GM19351 (cell line): ENCODE results near the gene LBP.
"Not testable (repeated sequence)": the region's sequence is repeated elsewhere in the genome, so short reads cannot be mapped to it uniquely, and the experiment has no call there.

Source experiments
- ATAC-seq: cut with Tn5 transposase; IDR thresholded peaks from one replicate; pipeline ENCODE4 v1.9.1; 2021; ENCODE audit warnings: mild to moderate bottlenecking, moderate library complexity; ENCODE audit not compliant: unreplicated experiment

The LBP gene

GRCh38 chr20:38392356-38392755 is 46.1 kb downstream of the LBP start:
- no peak for ATAC-seq

GRCh38 chr20:38393259-38393658 is 47.0 kb downstream of the LBP start:
- ATAC-seq: no peak

- no peak for ATAC-seq
Measured at GRCh38 chr20:38395165-38395564, 48.9 kb downstream of the LBP start.

GRCh38 chr20:38395751-38396395 is 49.6 kb downstream of the LBP start:
- ATAC-seq: not testable (repeated sequence)

GRCh38 chr20:38402089-38402488 is 55.8 kb downstream of the LBP start:
- ATAC-seq: no peak

GRCh38 chr20:38402816-38403215 is 56.5 kb downstream of the LBP start:
- ATAC-seq: no peak

- no peak for ATAC-seq
Measured at GRCh38 chr20:38404016-38404415, 57.7 kb downstream of the LBP start.

- no peak for ATAC-seq
Measured at GRCh38 chr20:38405132-38405531, 58.9 kb downstream of the LBP start.

GRCh38 chr20:38406476-38406875 is 60.2 kb downstream of the LBP start:
- ATAC-seq: no peak

- ATAC-seq: no peak
Measured at GRCh38 chr20:38407321-38407720, 61.0 kb downstream of the LBP start.

GRCh38 chr20:38407822-38408221 is 61.5 kb downstream of the LBP start:
- ATAC-seq: not testable (repeated sequence)

- no peak for ATAC-seq
Measured at GRCh38 chr20:38412877-38413577, 66.7 kb downstream of the LBP start.

- no peak for ATAC-seq
Measured at GRCh38 chr20:38414769-38415450, 68.6 kb downstream of the LBP start.

GRCh38 chr20:38418509-38419204 is 72.4 kb downstream of the LBP start:
- no peak for ATAC-seq

- ATAC-seq: no peak
Measured at GRCh38 chr20:38420388-38421085, 74.3 kb downstream of the LBP start.

GRCh38 chr20:38421915-38422314 is 75.6 kb downstream of the LBP start:
- no peak for ATAC-seq

GRCh38 chr20:38423541-38423940 is 77.3 kb downstream of the LBP start:
- ATAC-seq: no peak

GRCh38 chr20:38424401-38424800 is 78.1 kb downstream of the LBP start:
- no peak for ATAC-seq

- ATAC-seq: no peak
Measured at GRCh38 chr20:38426006-38426897, 80.0 kb downstream of the LBP start.
